Tibial nerve (tissue), 3 donors: Measurements from ENCODE around the gene SLC22A31.

Experiments
- POLR2A ChIP-seq, 2 donors: fragments of 450-650 bp; IDR thresholded peaks; one replicate each; pipeline ENCODE4 v1.6.1; 2017; ENCODE audit warnings: antibody characterized with exemption in 2 of 2, mild to moderate bottlenecking in 2 of 2, moderate library complexity in 2 of 2
- TF ChIP-seq, protein P1 (sequence below), 5 experiments: fragments of 200-600 bp in 3 of 5; fragments of 450-650 bp in 2 of 5; sonication (generic) in 3 of 5; IDR thresholded peaks; one replicate each; pipeline ENCODE4 v1.5.1; 2016 to 2019; ENCODE audit warnings: antibody characterized with exemption in 5 of 5, mild to moderate bottlenecking in 3 of 5, moderate library complexity in 2 of 5

DNA sequence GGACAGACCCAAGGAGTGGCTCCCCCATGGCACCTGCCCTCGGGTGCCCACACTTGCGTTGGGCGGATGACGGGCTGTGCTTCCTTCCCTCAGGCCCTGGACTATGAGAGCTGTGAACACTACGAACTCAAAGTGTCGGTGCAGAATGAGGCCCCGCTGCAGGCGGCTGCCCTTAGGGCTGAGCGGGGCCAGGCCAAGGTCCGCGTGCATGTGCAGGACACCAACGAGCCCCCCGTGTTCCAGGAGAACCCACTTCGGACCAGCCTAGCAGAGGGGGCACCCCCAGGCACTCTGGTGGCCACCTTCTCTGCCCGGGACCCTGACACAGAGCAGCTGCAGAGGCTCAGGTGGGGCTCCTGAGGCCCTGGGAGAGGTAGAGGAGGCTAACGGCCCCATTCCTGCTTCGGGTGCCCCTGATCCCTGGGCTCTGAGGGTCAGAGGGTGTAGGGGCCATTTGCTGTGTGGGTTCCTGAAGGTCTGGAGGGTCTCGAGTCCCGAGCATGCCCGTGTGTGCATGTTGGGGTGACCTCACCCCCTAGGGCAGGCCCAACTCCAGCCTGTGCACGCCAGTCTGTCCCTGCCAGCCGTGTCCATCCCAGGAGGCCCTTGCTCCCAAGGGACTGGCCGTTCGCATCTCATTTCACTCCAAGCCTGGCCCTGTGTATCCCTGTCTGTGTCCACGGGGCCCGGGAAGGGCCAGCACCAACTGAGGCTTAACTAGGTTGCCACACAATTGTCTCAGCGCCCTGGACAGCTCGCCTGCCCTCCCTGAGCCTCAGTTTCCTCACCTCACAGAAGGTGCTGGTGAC, 10.0 kb downstream of the SLC22A31 start:
- no peak for TF ChIP-seq POLR2A (IDR thresholded peaks at IDR 0.05)
- TF ChIP-seq, protein P1, sequence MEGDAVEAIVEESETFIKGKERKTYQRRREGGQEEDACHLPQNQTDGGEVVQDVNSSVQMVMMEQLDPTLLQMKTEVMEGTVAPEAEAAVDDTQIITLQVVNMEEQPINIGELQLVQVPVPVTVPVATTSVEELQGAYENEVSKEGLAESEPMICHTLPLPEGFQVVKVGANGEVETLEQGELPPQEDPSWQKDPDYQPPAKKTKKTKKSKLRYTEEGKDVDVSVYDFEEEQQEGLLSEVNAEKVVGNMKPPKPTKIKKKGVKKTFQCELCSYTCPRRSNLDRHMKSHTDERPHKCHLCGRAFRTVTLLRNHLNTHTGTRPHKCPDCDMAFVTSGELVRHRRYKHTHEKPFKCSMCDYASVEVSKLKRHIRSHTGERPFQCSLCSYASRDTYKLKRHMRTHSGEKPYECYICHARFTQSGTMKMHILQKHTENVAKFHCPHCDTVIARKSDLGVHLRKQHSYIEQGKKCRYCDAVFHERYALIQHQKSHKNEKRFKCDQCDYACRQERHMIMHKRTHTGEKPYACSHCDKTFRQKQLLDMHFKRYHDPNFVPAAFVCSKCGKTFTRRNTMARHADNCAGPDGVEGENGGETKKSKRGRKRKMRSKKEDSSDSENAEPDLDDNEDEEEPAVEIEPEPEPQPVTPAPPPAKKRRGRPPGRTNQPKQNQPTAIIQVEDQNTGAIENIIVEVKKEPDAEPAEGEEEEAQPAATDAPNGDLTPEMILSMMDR (IDR thresholded peaks at IDR 0.05) = no peak
